DOHH2 (cell line): ENCODE results near the gene ENOX1.

Experiments
- H3F3A ChIP-seq: fragments of 200-600 bp; sonication (generic), shearing (Covaris generic); 2 replicates; pipeline ENCODE4 v1.6.0; 2016; ENCODE audit warnings: antibody characterized with exemption, mild to moderate bottlenecking; ENCODE audit not compliant: control insufficient read depth, insufficient read depth
- H3K27ac ChIP-seq: fragments of 200-600 bp; sonication (generic); 2 replicates; pipeline ENCODE4 v1.5.1; 2014; ENCODE audit warnings: low read depth, mild to moderate bottlenecking, low read length, moderate library complexity
- H3K27me3 ChIP-seq: fragments of 200-600 bp; sonication (generic); 2 replicates; pipeline ENCODE4 v1.6.1; 2014; ENCODE audit warnings: mild to moderate bottlenecking, low read length, mixed read lengths; ENCODE audit not compliant: control insufficient read depth
- H3K36me3 ChIP-seq: fragments of 200-600 bp; sonication (generic); 2 replicates; pipeline ENCODE4 v1.6.1; 2014; ENCODE audit warnings: mild to moderate bottlenecking, low read length, moderate library complexity, mixed read lengths; ENCODE audit not compliant: control insufficient read depth
- H3K4me1 ChIP-seq: fragments of 200-600 bp; sonication (generic); 2 replicates; pipeline ENCODE4 v1.6.1; 2014; ENCODE audit warnings: mild to moderate bottlenecking, low read length, mixed read lengths; ENCODE audit not compliant: control insufficient read depth
- H3K4me2 ChIP-seq: fragments of 200-600 bp; sonication (generic); 2 replicates; pipeline ENCODE4 v1.6.0; 2014; ENCODE audit warnings: mild to moderate bottlenecking, low read length, moderate library complexity
- H3K4me3 ChIP-seq: fragments of 200-600 bp; sonication (generic); 2 replicates; pipeline ENCODE4 v1.5.1; 2014; ENCODE audit warnings: mild to moderate bottlenecking, low read length, mixed read lengths
- H3K79me2 ChIP-seq: fragments of 200-600 bp; sonication (generic); 2 replicates; pipeline ENCODE4 v1.6.1; 2014; ENCODE audit warnings: mild to moderate bottlenecking, low read length, mixed read lengths; ENCODE audit not compliant: control insufficient read depth
- H3K9me2 ChIP-seq: fragments of 200-600 bp; sonication (generic); replicated peaks from 2 replicates; pipeline ENCODE4 v1.6.1; 2014; ENCODE audit warnings: mild to moderate bottlenecking, low read length, mixed read lengths; ENCODE audit not compliant: control insufficient read depth
- H3K9me3 ChIP-seq: fragments of 200-600 bp; sonication (generic); 2 replicates; pipeline ENCODE4 v1.6.1; 2014; ENCODE audit warnings: antibody characterized with exemption, low read length, mixed read lengths; ENCODE audit not compliant: control insufficient read depth, insufficient read depth
- H4K20me1 ChIP-seq: fragments of 200-600 bp; sonication (generic); 2 replicates; pipeline ENCODE4 v1.6.0; 2014; ENCODE audit warnings: low read depth, mild to moderate bottlenecking, antibody characterized with exemption, low read length, moderate library complexity; ENCODE audit not compliant: control insufficient read depth, insufficient read depth
- CTCF ChIP-seq: fragments of 200-600 bp; sonication (generic); IDR thresholded peaks from one replicate; pipeline ENCODE4 v1.5.1; 2014; ENCODE audit warnings: antibody characterized with exemption, mild to moderate bottlenecking, low read depth, low read length; ENCODE audit not compliant: poor library complexity, severe bottlenecking
- EZH2phosphoT487 ChIP-seq: fragments of 200-600 bp; sonication (generic); IDR thresholded peaks from 2 replicates; pipeline ENCODE4 v1.6.1; 2017; ENCODE audit warnings: borderline replicate concordance, mild to moderate bottlenecking, antibody characterized with exemption, low read length, moderate library complexity, mixed read lengths

Gene ENOX1

GRCh38 chr13:43629691-43630480 lies 156.9 kb downstream of the ENOX1 start:
- Histone ChIP-seq H3K9me2 (no peaks in the 10 kb centered on the region), H3F3A (no peaks in the 10 kb centered on the region), H3K9me3 (no peaks in the 10 kb centered on the region), H3K27ac (no peak overlapping the region), H4K20me1 (no peaks in the 10 kb centered on the region), H3K4me3 (no peak overlapping the region), H3K79me2 (no peaks in the 10 kb centered on the region), H3K4me2 (no peak overlapping the region), H3K27me3 (no peaks in the 10 kb centered on the region), H3K36me3 (no peaks in the 10 kb centered on the region), H3K4me1 (no peaks in the 10 kb centered on the region)
- TF ChIP-seq EZH2phosphoT487 (no peak), CTCF (no peak)

- no peaks in the 10 kb centered on the region for H3K36me3 ChIP-seq
- no peaks in the 10 kb centered on the region for H3K9me3 ChIP-seq
- no peaks in the 10 kb centered on the region for H3K27me3 ChIP-seq
- no peak overlapping the region for H3K4me2 ChIP-seq
- no peak for TF ChIP-seq EZH2phosphoT487
- TF ChIP-seq CTCF: no peak
- H3K4me1 ChIP-seq: no peaks in the 10 kb centered on the region
- no peaks in the 10 kb centered on the region for H3K79me2 ChIP-seq
- no peak overlapping the region for H3K4me3 ChIP-seq
- no peak overlapping the region for H3K27ac ChIP-seq
- no peaks in the 10 kb centered on the region for H3F3A ChIP-seq
- H3K9me2 ChIP-seq: no peaks in the 10 kb centered on the region
- H4K20me1 ChIP-seq: no peaks in the 10 kb centered on the region
These were observed 159.8 kb downstream of the ENOX1 start for GRCh38 chr13:43626994-43627393.

- H3F3A ChIP-seq: no peaks in the 10 kb centered on the region
- no peaks in the 10 kb centered on the region for H3K4me1 ChIP-seq
- H3K79me2 ChIP-seq: no peaks in the 10 kb centered on the region
- no peak overlapping the region for H3K4me3 ChIP-seq
- no peaks in the 10 kb centered on the region for H3K36me3 ChIP-seq
- H3K9me3 ChIP-seq: no peaks in the 10 kb centered on the region
- H4K20me1 ChIP-seq: no peaks in the 10 kb centered on the region
- TF ChIP-seq EZH2phosphoT487 (no peak), CTCF (no peak)
- no peaks in the 10 kb centered on the region for H3K27me3 ChIP-seq
- H3K9me2 ChIP-seq: no peaks in the 10 kb centered on the region
- H3K27ac ChIP-seq: no peak overlapping the region
- no peak overlapping the region for H3K4me2 ChIP-seq
These were observed 172.7 kb downstream of the ENOX1 start for GRCh38 chr13:43614063-43614462.
